NB4 (cell line): ENCODE results near the gene WNT9B.
A peak's percentile ranks its signal among the peaks of the same experiment; 100 is the strongest.

Experiments
- POLR2A ChIP-seq: IDR thresholded peaks from 2 replicates; pipeline ENCODE4 v1.6.1; 2011; ENCODE audit warnings: mild to moderate bottlenecking; ENCODE audit not compliant: insufficient read length; ENCODE audit errors: extremely low read depth
- TF ChIP-seq, protein P1 (sequence below): IDR thresholded peaks from 2 replicates; pipeline ENCODE4 v1.6.1; 2011; ENCODE audit warnings: low read depth, low read length
- TF ChIP-seq, protein P2 (sequence below): IDR thresholded peaks from one replicate; pipeline ENCODE4 v1.5.1; 2012; ENCODE audit warnings: low read depth, low read length

DNA sequence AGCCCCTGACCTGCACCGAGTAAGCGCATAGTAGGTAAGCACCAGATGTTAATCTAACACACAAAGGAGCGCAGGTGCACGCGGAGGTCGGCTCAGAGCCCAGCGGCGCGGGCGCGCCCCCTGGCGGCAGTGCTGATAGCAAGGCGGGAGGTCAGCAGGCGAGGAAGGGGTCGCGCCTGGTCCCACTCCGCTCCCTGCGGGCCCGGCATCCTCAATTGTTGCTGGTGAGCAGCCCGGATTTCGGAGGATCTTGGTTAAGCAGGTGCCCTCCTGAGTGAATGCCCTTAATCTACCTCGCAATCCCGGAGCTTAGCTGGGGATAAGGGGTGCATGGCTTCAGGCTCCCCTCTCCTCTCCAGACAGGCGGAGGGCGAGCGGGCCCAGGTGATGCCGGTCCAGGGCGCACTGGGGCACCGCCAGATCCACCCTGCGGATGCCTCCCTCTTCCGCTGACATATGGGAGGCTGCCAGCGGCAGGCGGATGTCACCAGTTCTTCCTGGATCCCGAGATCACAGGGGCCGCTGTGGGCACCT lies 28.9 kb upstream of the WNT9B start:
- no peak for TF ChIP-seq POLR2A
- TF ChIP-seq, protein P1, sequence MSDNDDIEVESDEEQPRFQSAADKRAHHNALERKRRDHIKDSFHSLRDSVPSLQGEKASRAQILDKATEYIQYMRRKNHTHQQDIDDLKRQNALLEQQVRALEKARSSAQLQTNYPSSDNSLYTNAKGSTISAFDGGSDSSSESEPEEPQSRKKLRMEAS: no peak
- TF ChIP-seq, protein P2, sequence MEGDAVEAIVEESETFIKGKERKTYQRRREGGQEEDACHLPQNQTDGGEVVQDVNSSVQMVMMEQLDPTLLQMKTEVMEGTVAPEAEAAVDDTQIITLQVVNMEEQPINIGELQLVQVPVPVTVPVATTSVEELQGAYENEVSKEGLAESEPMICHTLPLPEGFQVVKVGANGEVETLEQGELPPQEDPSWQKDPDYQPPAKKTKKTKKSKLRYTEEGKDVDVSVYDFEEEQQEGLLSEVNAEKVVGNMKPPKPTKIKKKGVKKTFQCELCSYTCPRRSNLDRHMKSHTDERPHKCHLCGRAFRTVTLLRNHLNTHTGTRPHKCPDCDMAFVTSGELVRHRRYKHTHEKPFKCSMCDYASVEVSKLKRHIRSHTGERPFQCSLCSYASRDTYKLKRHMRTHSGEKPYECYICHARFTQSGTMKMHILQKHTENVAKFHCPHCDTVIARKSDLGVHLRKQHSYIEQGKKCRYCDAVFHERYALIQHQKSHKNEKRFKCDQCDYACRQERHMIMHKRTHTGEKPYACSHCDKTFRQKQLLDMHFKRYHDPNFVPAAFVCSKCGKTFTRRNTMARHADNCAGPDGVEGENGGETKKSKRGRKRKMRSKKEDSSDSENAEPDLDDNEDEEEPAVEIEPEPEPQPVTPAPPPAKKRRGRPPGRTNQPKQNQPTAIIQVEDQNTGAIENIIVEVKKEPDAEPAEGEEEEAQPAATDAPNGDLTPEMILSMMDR: peak; percentile 74
